ENCODE data around the gene DSG4. TPM values are rescaled to one million over a fixed set of nuclear protein-coding genes. Genes with fewer than 3 reads are reported as not detected.

DSG4 gene, protein sequence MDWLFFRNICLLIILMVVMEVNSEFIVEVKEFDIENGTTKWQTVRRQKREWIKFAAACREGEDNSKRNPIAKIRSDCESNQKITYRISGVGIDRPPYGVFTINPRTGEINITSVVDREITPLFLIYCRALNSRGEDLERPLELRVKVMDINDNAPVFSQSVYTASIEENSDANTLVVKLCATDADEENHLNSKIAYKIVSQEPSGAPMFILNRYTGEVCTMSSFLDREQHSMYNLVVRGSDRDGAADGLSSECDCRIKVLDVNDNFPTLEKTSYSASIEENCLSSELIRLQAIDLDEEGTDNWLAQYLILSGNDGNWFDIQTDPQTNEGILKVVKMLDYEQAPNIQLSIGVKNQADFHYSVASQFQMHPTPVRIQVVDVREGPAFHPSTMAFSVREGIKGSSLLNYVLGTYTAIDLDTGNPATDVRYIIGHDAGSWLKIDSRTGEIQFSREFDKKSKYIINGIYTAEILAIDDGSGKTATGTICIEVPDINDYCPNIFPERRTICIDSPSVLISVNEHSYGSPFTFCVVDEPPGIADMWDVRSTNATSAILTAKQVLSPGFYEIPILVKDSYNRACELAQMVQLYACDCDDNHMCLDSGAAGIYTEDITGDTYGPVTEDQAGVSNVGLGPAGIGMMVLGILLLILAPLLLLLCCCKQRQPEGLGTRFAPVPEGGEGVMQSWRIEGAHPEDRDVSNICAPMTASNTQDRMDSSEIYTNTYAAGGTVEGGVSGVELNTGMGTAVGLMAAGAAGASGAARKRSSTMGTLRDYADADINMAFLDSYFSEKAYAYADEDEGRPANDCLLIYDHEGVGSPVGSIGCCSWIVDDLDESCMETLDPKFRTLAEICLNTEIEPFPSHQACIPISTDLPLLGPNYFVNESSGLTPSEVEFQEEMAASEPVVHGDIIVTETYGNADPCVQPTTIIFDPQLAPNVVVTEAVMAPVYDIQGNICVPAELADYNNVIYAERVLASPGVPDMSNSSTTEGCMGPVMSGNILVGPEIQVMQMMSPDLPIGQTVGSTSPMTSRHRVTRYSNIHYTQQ
- total RNA-seq (2021; ENCODE audit: unreplicated experiment) (0.07 TPM), Bru-seq, nascent RNA (percentile 9 among the genes with signal in this experiment), BruChase-seq, experiment 1, labeled RNA remaining after a 6-hour chase (percentile 8 among the genes with signal in this experiment), BruChase-seq, experiment 2, labeled RNA remaining after a 2-hour chase (percentile 8 among the genes with signal in this experiment)
- 0.01 TPM in 1 of 2 replicates, not detected in the other for polyA plus RNA-seq (2012)
- long read RNA-seq, partial matches to known transcripts, result 1 of 2 reads
- long read RNA-seq, other reads (novel, unspliced or antisense), result 1 of 2 reads

DNA sequence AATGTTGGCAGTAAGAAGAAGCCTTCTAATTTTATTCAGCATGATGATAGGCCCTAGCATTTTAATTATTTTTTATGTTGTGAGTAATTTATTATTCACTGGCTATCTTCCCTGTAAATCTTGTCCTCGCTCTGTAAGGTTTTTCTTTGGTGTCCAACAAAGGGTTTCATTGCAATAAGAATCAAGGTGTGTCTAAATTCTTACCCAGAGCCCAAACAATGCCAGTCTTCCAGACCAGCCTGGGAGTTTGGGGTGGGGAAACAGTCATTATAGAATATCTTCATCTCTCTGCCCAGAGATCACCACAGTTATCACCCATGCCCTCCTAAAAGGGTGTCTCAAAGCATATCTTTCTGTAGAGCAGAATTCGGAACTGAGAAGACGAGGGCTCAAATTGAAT is at the start of gene DSG4:
Gene DSG4, plus strand, starts transcription at position 301 of the 400 bp plus-strand sequence. CDS start 135 bp downstream, outside the sequence.
- H3K4me3 ChIP-seq (replicated peaks in 1 of 2; ENCODE audit: low read depth in 1 of 2, low read length in 2 of 2), result no peak within 1 kb of the TSS
- intact Hi-C loops (cut with micrococcal nuclease), result no loop called here
- no peak for ATAC-seq
- no peaks in the 10 kb centered on the region for H3K79me2 ChIP-seq (ENCODE audit: insufficient read depth, low read length)
- no peaks in the 10 kb centered on the region; the same call in 1 of the 2 replicates for H3K9me2 ChIP-seq (ENCODE audit: insufficient read depth)
- ChIA-PET RAD21 (ENCODE audit: low non-redundant PET in 1 of 2, low total read pairs in 2 of 2, uncharacterized antibody in 2 of 2, unreplicated experiment in 2 of 2) (no interaction called here), POLR2A (no interaction called here), CTCF (no interaction called here)
- H3K4me1 ChIP-seq (ENCODE audit: control insufficient read depth in 1 of 2, insufficient read depth in 2 of 2, low read length in 2 of 2), result no peaks in the 10 kb centered on the region
- H4K20me1 ChIP-seq (ENCODE audit: insufficient read depth), result no peaks in the 10 kb centered on the region
- no peak for TF ChIP-seq TCF7L2 (IDR thresholded peaks at IDR 0.05; ENCODE audit: borderline replicate concordance, extremely low read depth, insufficient read depth, insufficient read length)
- no peak for TF ChIP-seq YY1 (IDR thresholded peaks at IDR 0.05; ENCODE audit: extremely low read depth, insufficient replicate concordance, low read depth, low read length)
- TF ChIP-seq, protein P1, sequence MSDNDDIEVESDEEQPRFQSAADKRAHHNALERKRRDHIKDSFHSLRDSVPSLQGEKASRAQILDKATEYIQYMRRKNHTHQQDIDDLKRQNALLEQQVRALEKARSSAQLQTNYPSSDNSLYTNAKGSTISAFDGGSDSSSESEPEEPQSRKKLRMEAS (IDR thresholded peaks at IDR 0.05), result no peak
- TF ChIP-seq SRF (IDR thresholded peaks at IDR 0.05; ENCODE audit: low read depth), result no peak
- TF ChIP-seq JUND (IDR thresholded peaks at IDR 0.05), result no peak
- TF ChIP-seq SP1 (IDR thresholded peaks at IDR 0.05; ENCODE audit: low read depth), result no peak
- TF ChIP-seq, protein P2, sequence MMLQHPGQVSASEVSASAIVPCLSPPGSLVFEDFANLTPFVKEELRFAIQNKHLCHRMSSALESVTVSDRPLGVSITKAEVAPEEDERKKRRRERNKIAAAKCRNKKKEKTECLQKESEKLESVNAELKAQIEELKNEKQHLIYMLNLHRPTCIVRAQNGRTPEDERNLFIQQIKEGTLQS (IDR thresholded peaks at IDR 0.05), result no peak
- TF ChIP-seq POLR2AphosphoS5 (IDR thresholded peaks at IDR 0.05; ENCODE audit: low read depth, low read length), result no peak
- no peak for TF ChIP-seq POLR2A (IDR thresholded peaks at IDR 0.05; ENCODE audit: borderline replicate concordance, extremely low read depth, insufficient read depth, insufficient read length)
- H3K27me3 ChIP-seq (ENCODE audit: insufficient read depth, low read length), result no peaks in the 10 kb centered on the region
- H3K9me3 ChIP-seq (ENCODE audit: control insufficient read depth in 1 of 2, insufficient read depth in 1 of 2, low read depth in 1 of 2, low read length in 2 of 2), result no peaks in the 10 kb centered on the region
- no peak within 1 kb of the TSS for H3K27ac ChIP-seq (ENCODE audit: low read depth, low read length)
- H2AFZ ChIP-seq (ENCODE audit: low read depth, low read length, poor library complexity, severe bottlenecking), result no peak within 1 kb of the TSS
- no peak for DNase-seq (ENCODE audit: low read depth, low spot score)
- no peaks in the 10 kb centered on the region for H3K36me3 ChIP-seq (ENCODE audit: control insufficient read depth in 1 of 2, insufficient read depth in 2 of 2, low read length in 2 of 2)
- BruUV-seq (replicated peaks), result no TSS peak
- no peak within 1 kb of the TSS for H3K4me2 ChIP-seq (ENCODE audit: low read length)
- no peak within 1 kb of the TSS for H3K9ac ChIP-seq (ENCODE audit: low read length)
